AG09309 (cell line): ENCODE data around the gene MTMR12.
"Not testable (repeated sequence)": the region's sequence is repeated elsewhere in the genome, so short reads cannot be mapped to it uniquely, and the experiment has no call there.

Experiments
- DNase-seq: peaks from one replicate; pipeline ENCODE4 v3.0.0-alpha.2; 2010; ENCODE audit warnings: low read depth
- H3K4me3 ChIP-seq: 2 replicates; pipeline ENCODE4 v1.5.1; 2011; ENCODE audit warnings: mild to moderate bottlenecking, low read depth, low read length, moderate library complexity; ENCODE audit not compliant: control insufficient read depth
- CTCF ChIP-seq: IDR thresholded peaks from 2 replicates; pipeline ENCODE4 v1.5.1; 2011; ENCODE audit warnings: mild to moderate bottlenecking, low read depth, low read length, inconsistent platforms; ENCODE audit not compliant: insufficient read depth, control insufficient read depth; ENCODE audit errors: missing control alignments

MTMR12 gene

DNA sequence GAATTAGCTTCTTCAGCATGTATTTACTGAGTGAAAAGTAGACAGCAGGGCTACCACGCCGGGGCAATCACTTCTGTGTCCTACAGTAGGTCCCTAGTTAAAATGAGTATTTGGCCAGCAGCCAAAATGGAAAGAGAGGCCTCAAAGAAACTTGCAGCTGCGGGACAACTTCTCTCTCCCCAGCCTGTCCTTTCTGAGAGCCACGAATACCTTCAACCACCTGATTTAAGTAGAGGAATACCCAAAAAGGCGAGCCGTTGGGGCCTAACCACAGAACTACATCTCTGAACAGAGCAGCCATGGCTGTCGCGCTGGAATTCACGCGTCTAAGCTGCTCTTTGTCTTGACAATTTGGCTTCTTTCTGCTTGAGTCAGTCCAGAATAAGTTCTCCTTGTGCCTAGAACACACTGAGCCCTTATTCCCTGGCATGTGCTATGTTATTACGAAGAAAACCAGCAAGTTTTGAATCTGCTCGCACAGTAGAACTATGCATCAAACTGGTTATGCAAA is 94.8 kb downstream of the MTMR12 start:
- no peak for DNase-seq
- no peak for TF ChIP-seq CTCF
- H3K4me3 ChIP-seq, result no peak overlapping the region

DNA sequence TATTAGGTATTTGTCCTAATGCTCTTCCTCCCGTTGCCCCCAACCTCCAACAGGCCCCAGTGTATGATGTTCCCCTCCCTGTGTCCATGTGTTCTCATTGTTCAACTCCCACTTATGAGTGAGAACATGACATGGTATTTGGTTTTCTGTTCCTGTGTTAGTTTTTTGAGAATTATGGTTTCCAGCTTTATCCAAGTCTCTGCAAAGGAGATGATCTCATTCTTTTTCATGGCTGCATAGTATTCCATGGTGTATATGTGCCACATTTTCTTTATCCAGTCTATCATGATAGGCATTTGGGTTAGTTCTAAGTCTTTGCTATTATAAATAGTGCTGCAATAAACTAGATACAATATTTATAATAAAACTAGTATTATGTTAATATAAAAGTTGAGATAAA is 98.4 kb downstream of the MTMR12 start:
- DNase-seq, H3K4me3 ChIP-seq: not testable (repeated sequence)

DNA sequence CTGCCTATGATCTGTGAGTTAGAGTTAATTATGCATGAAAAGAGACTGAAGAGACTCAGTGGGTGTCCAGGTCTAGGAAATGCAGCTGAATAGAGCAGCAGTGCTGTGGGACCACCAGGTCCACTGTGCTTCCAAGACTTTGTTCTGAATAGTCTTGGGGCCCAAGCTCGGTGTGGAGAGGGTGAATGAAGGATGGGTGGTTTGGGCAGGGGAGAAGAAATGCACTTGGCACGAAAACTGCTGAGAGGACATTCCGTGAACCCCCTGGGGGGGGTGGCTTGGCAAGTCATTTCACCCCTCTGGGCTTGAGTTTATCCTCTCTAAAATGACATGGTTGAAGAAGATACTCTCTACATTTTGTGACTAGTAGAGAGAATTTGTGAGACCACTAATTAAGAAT is 102.6 kb downstream of the MTMR12 start:
- no peak overlapping the region for H3K4me3 ChIP-seq
- TF ChIP-seq CTCF, result no peak
- DNase-seq, result no peak

DNA sequence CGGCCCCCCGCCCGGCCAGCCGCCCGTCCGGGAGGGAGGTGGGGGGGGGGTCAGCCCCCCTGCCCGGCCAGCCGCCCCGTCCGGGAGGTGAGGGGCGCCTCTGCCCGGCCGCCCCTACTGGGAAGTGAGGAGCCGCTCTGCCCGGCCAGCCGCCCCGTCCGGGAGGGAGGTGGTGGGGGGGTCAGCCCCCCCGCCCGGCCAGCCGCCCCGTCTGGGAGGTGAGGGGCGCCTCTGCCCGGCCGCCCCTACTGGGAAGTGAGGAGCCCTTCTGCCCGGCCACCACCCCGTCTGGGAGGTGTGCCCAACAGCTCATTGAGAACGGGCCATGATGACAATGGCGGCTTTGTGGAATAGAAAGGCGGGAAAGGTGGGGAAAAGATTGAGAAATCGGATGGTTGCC is 103.9 kb downstream of the MTMR12 start:
- not testable (repeated sequence) for H3K4me3 ChIP-seq, DNase-seq

DNA sequence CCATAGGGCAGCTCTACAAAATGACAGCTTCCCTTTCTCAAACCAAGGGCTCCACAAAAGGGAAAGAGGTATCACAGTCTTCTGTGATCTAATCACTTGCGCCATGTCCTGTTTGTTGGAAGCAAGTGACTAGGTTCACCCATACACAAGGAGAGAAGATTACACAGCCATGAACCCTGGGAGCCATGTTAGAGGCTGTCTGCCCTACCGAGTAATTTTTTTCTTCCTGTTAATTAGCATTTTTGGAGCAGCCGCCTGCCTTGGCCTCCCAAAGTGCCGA is 105.4 kb downstream of the MTMR12 start:
- DNase-seq, result no peak
- no peak for TF ChIP-seq CTCF
- H3K4me3 ChIP-seq, result no peak overlapping the region

GRCh38 chr5:32206509-32207354 is 106.0 kb downstream of the MTMR12 start:
- no peak for DNase-seq
- H3K4me3 ChIP-seq, result no peak overlapping the region
- no peak for TF ChIP-seq CTCF

DNA sequence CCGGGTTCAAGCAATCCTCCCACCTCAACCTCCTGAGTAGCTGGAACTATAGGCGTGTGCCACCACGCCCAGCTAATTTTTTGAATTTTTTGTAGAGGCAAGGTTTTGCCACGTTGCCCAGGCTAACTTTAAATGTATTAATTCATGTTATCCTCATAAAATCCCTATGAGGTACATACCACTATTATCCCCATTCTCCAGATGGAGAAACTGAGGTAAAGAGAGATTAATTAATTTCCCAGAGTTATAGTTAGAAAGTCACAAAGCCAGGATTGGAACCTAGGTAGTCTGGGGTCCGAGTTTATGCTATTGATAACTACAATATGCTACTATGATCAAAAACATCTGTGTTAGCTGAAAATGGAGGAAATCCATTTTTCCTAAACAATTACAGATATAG is 106.7 kb downstream of the MTMR12 start:
- no peak for DNase-seq
- TF ChIP-seq CTCF, result no peak
- H3K4me3 ChIP-seq, result no peak overlapping the region

DNA sequence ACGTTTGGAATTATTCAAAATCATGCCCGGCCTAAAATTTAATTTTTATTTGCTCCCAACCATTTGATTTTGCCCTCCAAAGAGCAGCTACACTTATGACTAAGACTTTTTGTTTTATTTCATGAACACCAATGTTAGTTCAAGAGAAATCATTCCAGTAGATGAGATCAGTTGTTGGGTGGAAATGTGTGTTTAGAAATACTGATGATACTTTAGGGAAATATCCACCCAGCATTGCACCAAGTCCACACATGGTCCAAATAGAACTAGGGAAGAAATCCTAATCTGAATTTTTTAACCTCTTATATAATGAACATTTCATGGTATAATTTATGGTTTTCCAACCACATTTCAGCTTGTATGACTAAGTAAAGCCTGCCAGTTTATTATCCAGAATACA is 110.3 kb downstream of the MTMR12 start:
- no peak overlapping the region for H3K4me3 ChIP-seq
- peak; percentile 84 for DNase-seq
- TF ChIP-seq CTCF, result no peak
